ENCODE measurements around the gene SSBP4.

DNA sequence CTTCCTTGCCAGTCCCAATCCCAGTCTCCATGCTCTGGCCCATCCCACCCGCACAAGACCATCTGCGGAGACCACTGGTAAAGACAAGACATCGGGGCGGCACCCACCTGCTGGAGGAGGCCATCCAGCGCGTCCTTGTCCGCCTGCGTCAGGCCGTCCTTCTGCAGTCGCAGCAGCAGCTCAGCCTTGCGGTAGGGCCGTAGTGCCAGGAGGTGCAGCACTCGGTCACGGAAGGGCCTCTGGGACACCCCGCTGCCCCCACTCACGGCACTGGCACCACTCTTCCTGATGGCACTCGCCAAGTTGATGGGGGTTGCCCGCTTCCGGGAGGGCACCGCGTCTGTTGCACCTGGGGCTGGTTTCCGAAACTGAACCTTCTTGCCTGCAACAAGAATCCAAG, 42.3 kb downstream of the SSBP4 start:
- no peak for TF ChIP-seq POLR2A (IDR thresholded peaks at IDR 0.05)
- TF ChIP-seq, protein P1, sequence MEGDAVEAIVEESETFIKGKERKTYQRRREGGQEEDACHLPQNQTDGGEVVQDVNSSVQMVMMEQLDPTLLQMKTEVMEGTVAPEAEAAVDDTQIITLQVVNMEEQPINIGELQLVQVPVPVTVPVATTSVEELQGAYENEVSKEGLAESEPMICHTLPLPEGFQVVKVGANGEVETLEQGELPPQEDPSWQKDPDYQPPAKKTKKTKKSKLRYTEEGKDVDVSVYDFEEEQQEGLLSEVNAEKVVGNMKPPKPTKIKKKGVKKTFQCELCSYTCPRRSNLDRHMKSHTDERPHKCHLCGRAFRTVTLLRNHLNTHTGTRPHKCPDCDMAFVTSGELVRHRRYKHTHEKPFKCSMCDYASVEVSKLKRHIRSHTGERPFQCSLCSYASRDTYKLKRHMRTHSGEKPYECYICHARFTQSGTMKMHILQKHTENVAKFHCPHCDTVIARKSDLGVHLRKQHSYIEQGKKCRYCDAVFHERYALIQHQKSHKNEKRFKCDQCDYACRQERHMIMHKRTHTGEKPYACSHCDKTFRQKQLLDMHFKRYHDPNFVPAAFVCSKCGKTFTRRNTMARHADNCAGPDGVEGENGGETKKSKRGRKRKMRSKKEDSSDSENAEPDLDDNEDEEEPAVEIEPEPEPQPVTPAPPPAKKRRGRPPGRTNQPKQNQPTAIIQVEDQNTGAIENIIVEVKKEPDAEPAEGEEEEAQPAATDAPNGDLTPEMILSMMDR (IDR thresholded peaks at IDR 0.05) = no peak

Data from lower leg skin (tissue), 3 donors.